ENCODE data around the gene INPP5A.
"Not testable (repeated sequence)": the region's sequence is repeated elsewhere in the genome, so short reads cannot be mapped to it uniquely, and the experiment has no call there.

The INPP5A gene

GRCh38 chr10:132817701-132818211, 280.2 kb downstream of the INPP5A start:
- no peak for DNase-seq (ENCODE audit: low read depth)

GRCh38 chr10:132820056-132820455, 282.5 kb downstream of the INPP5A start:
- DNase-seq (ENCODE audit: low read depth): no peak

- not testable (repeated sequence) for DNase-seq (ENCODE audit: low read depth)
These were observed 288.4 kb downstream of the INPP5A start for GRCh38 chr10:132825783-132826523.

GRCh38 chr10:132826524-132827422, 289.2 kb downstream of the INPP5A start:
- DNase-seq (ENCODE audit: low read depth): no peak

- no peak for DNase-seq (ENCODE audit: low read depth)
These were observed 289.8 kb downstream of the INPP5A start for GRCh38 chr10:132827423-132827789.

GRCh38 chr10:132827861-132828539, 290.4 kb downstream of the INPP5A start:
- no peak for DNase-seq (ENCODE audit: low read depth)

- DNase-seq (ENCODE audit: low read depth): no peak
These were observed 291.1 kb downstream of the INPP5A start for GRCh38 chr10:132828681-132829080.

GRCh38 chr10:132829403-132829802, 291.8 kb downstream of the INPP5A start:
- no peak for DNase-seq (ENCODE audit: low read depth)

- DNase-seq (ENCODE audit: low read depth): no peak
These were observed 294.8 kb downstream of the INPP5A start for GRCh38 chr10:132832186-132832969.
